Psoas muscle (tissue), 8 donors: ENCODE measurements around the gene DTNB. TPM values are rescaled to one million over a fixed set of nuclear protein-coding genes. Genes with fewer than 3 reads are reported as not detected.

Experiments used
- ATAC-seq, 4 donors: fragments of 200-7000 bp; cut with Tn5 transposase; one replicate each; pipeline ENCODE4 v1.9.1; 2020; ENCODE audit warnings: moderate library complexity in 3 of 4, mild to moderate bottlenecking in 2 of 4
- DNase-seq, 2 donors: peaks; one replicate each; pipeline ENCODE4 v3.0.0-alpha.2; 2020
- H3K27ac ChIP-seq: fragments of 200-600 bp; one replicate; pipeline ENCODE4 v1.8.0; 2022
- H3K27me3 ChIP-seq, 3 donors: fragments of 200-600 bp in 1 of 3; one replicate each; pipeline versions ENCODE4 v1.6.1 to v1.8.0; 2013 to 2022; ENCODE audit warnings: low read length in 2 of 3, mild to moderate bottlenecking in 2 of 3, moderate library complexity in 1 of 3; ENCODE audit not compliant: insufficient read depth in 3 of 3
- H3K36me3 ChIP-seq, 2 donors: fragments of 200-600 bp in 1 of 2; one replicate each; pipeline versions ENCODE4 v1.6.1 to v1.8.0; 2013 to 2022; ENCODE audit warnings: low read depth in 1 of 2, mild to moderate bottlenecking in 1 of 2, moderate library complexity in 1 of 2; ENCODE audit not compliant: insufficient read depth in 1 of 2
- H3K4me1 ChIP-seq: fragments of 200-600 bp; one replicate; pipeline ENCODE4 v1.8.0; 2022
- H3K4me3 ChIP-seq: fragments of 200-600 bp; one replicate; pipeline ENCODE4 v1.8.0; 2022; ENCODE audit warnings: mild to moderate bottlenecking
- H3K9me3 ChIP-seq: fragments of 200-600 bp; one replicate; pipeline ENCODE4 v1.8.0; 2022
- CTCF ChIP-seq: fragments of 200-600 bp; IDR thresholded peaks from one replicate; pipeline ENCODE4 v1.8.0; 2022; ENCODE audit warnings: antibody characterized with exemption
- WGBS, 3 donors: extraction: QIAGEN DNeasy Blood & Tissue Kit; methylation state at CpG; one replicate each; pipeline versions ENCODE4 v1.1.6 to v1.1.7; 2013; 5-methylcytosine and 5-hydroxymethylcytosine counted together
- intact Hi-C, 2 donors: fragments of 100-400 bp; cut with DNase I; formaldehyde crosslinking; loops; one replicate each; pipeline versions ENCODE4 v1.11.0 to v1.14.2; 2022
- polyA plus RNA-seq, 3 donors: library from polyadenylated mRNA; stranded (reverse); fragments of 200-250 nt; gene quantifications; one replicate each; pipeline ENCODE4 v1.2.3, GENCODE V29; 2013
- total RNA-seq, 4 donors: library from RNA; stranded (reverse); fragmentation: NEBNext Ultra II Directional in 2 of 4; extraction: Animal tissue kit (Norgen Biotek cat#: 25700) in 2 of 4; gene quantifications; one replicate each; pipeline versions ENCODE4 v1.2.1 to v1.2.4, GENCODE V29; 2021 to 2023
- donor health status: healthy with polysubstance abuse.
- donor health status: DM: no; HTN: no; CAD: no; lungs with moderate emphysema.
- donor health status: Bipolar disorder and iron deficiency.
- donor health status: healthy.
- donor health status: DM: yes; HTN: yes; CAD: no.
- donor health status: DM: no; HTN: no; CAD: no.
- donor health status: DM: no; HTN: no; CAD: no.
- donor health status: DM: yes; HTN: yes; CAD: no.

DTNB gene
- total and polyA plus RNA-seq, 7 donors, result 2.3 to 6.3 (median 4.2) TPM

- Histone ChIP-seq H3K4me3 (no peak overlapping the region), H3K27me3 (no peaks in the 10 kb centered on the region), H3K4me1 (peaks cover 13% of the 10 kb centered on the region), H3K9me3 (no peaks in the 10 kb centered on the region), H3K36me3 (no peaks in the 10 kb centered on the region), H3K27ac (no peak overlapping the region)
- no peak for TF ChIP-seq CTCF
- 92 to 96% (median 93%) methylated on average over 26 to 27 of the region's 27 CpGs for WGBS, 3 donors
- DNase-seq (peak in 1 of 2 donors; percentile 34), ATAC-seq (no peak)
- intact Hi-C loops, result loop anchor here in 1 of 2 donors (10.0 kb wide), 1 partner anchor 153 kb away; no protein-coding TSS in a partner anchor
Observed at GRCh38 chr2:25371253-25372241, 301.8 kb downstream of the DTNB start.

GRCh38 chr2:25369876-25370275 lies 303.5 kb downstream of the DTNB start:
- WGBS, 3 donors, result 82 to 88% (median 83%) methylated on average over 5 of the region's 5 CpGs
- no peaks in the 10 kb centered on the region for H3K36me3 ChIP-seq
- H3K4me1 ChIP-seq, result peaks cover 7% of the 10 kb centered on the region
- intact Hi-C loops, result loop anchor here in 1 of 2 donors (10.0 kb wide), 1 partner anchor 155 kb away; no protein-coding TSS in a partner anchor
- no peaks in the 10 kb centered on the region for H3K9me3 ChIP-seq
- H3K27me3 ChIP-seq, result no peaks in the 10 kb centered on the region
- H3K27ac ChIP-seq, result no peak overlapping the region
- no peak for TF ChIP-seq CTCF
- ATAC-seq (no peak), DNase-seq (peak in 1 of 2 donors; percentile 15)
- no peak overlapping the region for H3K4me3 ChIP-seq

GRCh38 chr2:25369439-25369838 lies 303.9 kb downstream of the DTNB start:
- H3K27me3 ChIP-seq, result no peaks in the 10 kb centered on the region
- ATAC-seq (no peak), DNase-seq (no peak)
- peaks cover 7% of the 10 kb centered on the region for H3K4me1 ChIP-seq
- no peak overlapping the region for H3K4me3 ChIP-seq
- H3K27ac ChIP-seq, result no peak overlapping the region
- no peak for TF ChIP-seq CTCF
- intact Hi-C loops, result no loop called here
- H3K9me3 ChIP-seq, result no peaks in the 10 kb centered on the region
- 82 to 86% (median 85%) methylated on average over 4 of the region's 4 CpGs for WGBS, 3 donors
- no peaks in the 10 kb centered on the region for H3K36me3 ChIP-seq

GRCh38 chr2:25368660-25369059 lies 304.7 kb downstream of the DTNB start:
- 67 to 74% (median 69%) methylated on average over 4 of the region's 4 CpGs for WGBS, 3 donors
- no peak overlapping the region for H3K27ac ChIP-seq
- no peaks in the 10 kb centered on the region for H3K27me3 ChIP-seq
- TF ChIP-seq CTCF, result no peak
- H3K4me1 ChIP-seq, result peaks cover 7% of the 10 kb centered on the region
- no peak overlapping the region for H3K4me3 ChIP-seq
- no peaks in the 10 kb centered on the region for H3K36me3 ChIP-seq
- no peaks in the 10 kb centered on the region for H3K9me3 ChIP-seq
- no peak for ATAC-seq
- intact Hi-C loops, result no loop called here
- DNase-seq, result no peak
